IMR-90 (cell line): ENCODE results near the gene LAMTOR3. TPM values are rescaled to one million over a fixed set of nuclear protein-coding genes. Genes with fewer than 3 reads are reported as not detected.

Experiments
- ATAC-seq: fragments of 200-7000 bp; cut with Tn5 transposase; 2 replicates; pipeline ENCODE4 v1.9.1; 2020; ENCODE audit warnings: low read depth, mild to moderate bottlenecking, moderate library complexity
- BruUV-seq: library from RNA; stranded (reverse); fragments of 400-500 nt; replicated peaks from 2 replicates; lab custom pipeline; 2021; lab: Mats Ljungman, UMichigan
- CTCF ChIA-PET: fragments of 300-600 bp; formaldehyde crosslinking; extraction: SDS; loops from one replicate; lab custom pipeline; 2021; ENCODE audit warnings: antibody characterized with exemption; lab: Yijun Ruan, JAX
- POLR2A ChIA-PET: fragments of 300-600 bp; sonication (Branson Sonifier 250); formaldehyde crosslinking; loops from one replicate; lab custom pipeline; 2022; ENCODE audit warnings: antibody characterized with exemption; ENCODE audit not compliant: unreplicated experiment; lab: Charles Lee
- DNase-seq: peaks from one replicate; pipeline ENCODE4 v3.0.0; 2013
- H2AFZ ChIP-seq: replicated peaks from 2 replicates; pipeline ENCODE3; 2013; ENCODE audit warnings: low read length, mild to moderate bottlenecking; ENCODE audit not compliant: poor library complexity
- H2AK5ac ChIP-seq: 2 replicates; pipeline ENCODE4 v1.6.1; 2013; ENCODE audit warnings: low read depth, low read length, inconsistent platforms
- H2AK9ac ChIP-seq: replicated peaks from 2 replicates; pipeline ENCODE3; 2013; ENCODE audit warnings: mild to moderate bottlenecking, low read depth, low read length, moderate library complexity; ENCODE audit not compliant: poor library complexity
- H2BK120ac ChIP-seq: 2 replicates; pipeline ENCODE4 v1.6.1; 2013; ENCODE audit warnings: low read depth, low read length, inconsistent platforms
- H2BK15ac ChIP-seq: 3 replicates; pipeline ENCODE4 v1.6.1; 2013; ENCODE audit warnings: low read depth, low read length, inconsistent platforms
- H2BK20ac ChIP-seq: 2 replicates; pipeline ENCODE4 v1.6.1; 2013; ENCODE audit warnings: low read depth, mild to moderate bottlenecking, inconsistent platforms, low read length, moderate library complexity
- H2BK5ac ChIP-seq: 2 replicates; pipeline ENCODE4 v1.6.1; 2013; ENCODE audit warnings: mild to moderate bottlenecking, low read depth, low read length, inconsistent platforms; ENCODE audit not compliant: poor library complexity, severe bottlenecking
- H3K14ac ChIP-seq: replicated peaks from 2 replicates; pipeline ENCODE4 v1.6.1; 2013; ENCODE audit warnings: low read depth, low read length, inconsistent platforms
- H3K18ac ChIP-seq: 2 replicates; pipeline ENCODE4 v1.6.1; 2013; ENCODE audit warnings: low read depth, low read length, control low read depth
- H3K23ac ChIP-seq: 2 replicates; pipeline ENCODE4 v1.6.1; 2013; ENCODE audit warnings: low read depth, low read length, inconsistent platforms
- H3K27ac ChIP-seq: 2 replicates; pipeline ENCODE4 v1.5.1; 2013; ENCODE audit warnings: mild to moderate bottlenecking, control low read depth, low read length; ENCODE audit not compliant: insufficient read depth
- H3K27me3 ChIP-seq: 2 replicates; pipeline ENCODE4 v1.6.1; 2013; ENCODE audit warnings: low read length; ENCODE audit not compliant: control insufficient read depth, insufficient read depth
- H3K36me3 ChIP-seq: 2 replicates; pipeline ENCODE4 v1.6.1; 2013; ENCODE audit warnings: low read length, mixed read lengths; ENCODE audit not compliant: control insufficient read depth, insufficient read depth
- H3K4ac ChIP-seq: 2 replicates; pipeline ENCODE4 v1.6.1; 2013; ENCODE audit warnings: low read depth, low read length, inconsistent platforms
- H3K4me1 ChIP-seq: 2 replicates; pipeline ENCODE4 v1.6.1; 2013; ENCODE audit warnings: low read length, mixed read lengths; ENCODE audit not compliant: control insufficient read depth, insufficient read depth
- H3K4me2 ChIP-seq: 2 replicates; pipeline ENCODE4 v1.6.1; 2013; ENCODE audit warnings: low read depth, mild to moderate bottlenecking, control low read depth, low read length, moderate library complexity
- H3K4me3 ChIP-seq: 2 replicates; pipeline ENCODE4 v1.5.1; 2013; ENCODE audit warnings: low read depth, mild to moderate bottlenecking, control low read depth, low read length, moderate library complexity; ENCODE audit not compliant: insufficient read depth
- H3K56ac ChIP-seq: 2 replicates; pipeline ENCODE4 v1.6.1; 2013; ENCODE audit warnings: low read length, inconsistent platforms; ENCODE audit not compliant: insufficient read depth; ENCODE audit errors: extremely low read depth
- H3K79me1 ChIP-seq, 2 experiments: 2 replicates each; pipeline ENCODE4 v1.6.1; 2013; ENCODE audit warnings: low read length in 2 of 2, inconsistent platforms in 1 of 2, low read depth in 1 of 2
- H3K9ac ChIP-seq: 2 replicates; pipeline ENCODE4 v1.6.1; 2013; ENCODE audit warnings: low read depth, low read length, control low read depth
- H3K9me1 ChIP-seq: 2 replicates; pipeline ENCODE4 v1.6.1; 2013; ENCODE audit warnings: low read length, inconsistent platforms; ENCODE audit not compliant: insufficient read depth
- H3K9me3 ChIP-seq: 2 replicates; pipeline ENCODE4 v1.6.1; 2013; ENCODE audit warnings: low read length; ENCODE audit not compliant: control insufficient read depth, insufficient read depth
- H4K20me1 ChIP-seq: 2 replicates; pipeline ENCODE4 v1.6.1; 2013; ENCODE audit warnings: low read length, inconsistent platforms; ENCODE audit not compliant: insufficient read depth
- H4K5ac ChIP-seq: 2 replicates; pipeline ENCODE4 v1.6.1; 2013; ENCODE audit warnings: mild to moderate bottlenecking, low read depth, low read length, control low read depth
- H4K8ac ChIP-seq, 2 experiments: 2 replicates each; pipeline ENCODE4 v1.6.1; 2013; ENCODE audit warnings: low read depth in 2 of 2, low read length in 2 of 2, control low read depth in 1 of 2, inconsistent platforms in 1 of 2
- H4K91ac ChIP-seq: 2 replicates; pipeline ENCODE4 v1.6.1; 2013; ENCODE audit warnings: low read depth, low read length, inconsistent platforms; ENCODE audit not compliant: insufficient read depth
- POLR2A ChIP-seq: IDR thresholded peaks from 2 replicates; pipeline ENCODE4 v1.6.1; 2012; ENCODE audit warnings: mild to moderate bottlenecking, low read depth, low read length
- WGBS, 2 experiments: methylation state at CpG; one replicate each; pipeline versions ENCODE4 v1.1.5 to v1.1.7; 2013; ENCODE audit warnings: missing lambda C conversion rate in 2 of 2; ENCODE audit not compliant: insufficient read length in 1 of 2; ENCODE audit errors: extremely low coverage in 2 of 2; 5-methylcytosine and 5-hydroxymethylcytosine counted together
- dilution Hi-C: fragments of 300-500 bp; cut with HindIII; formaldehyde crosslinking; loops from one replicate; pipeline ENCODE4 v1.14.3; 2018; ENCODE audit warnings: low sequenced_read_pairs; ENCODE audit not compliant: unreplicated experiment
- in situ Hi-C: fragments of 300-500 bp; cut with MboI; formaldehyde crosslinking; loops from 3 replicates; pipeline ENCODE4 v1.14.3; 2019; ENCODE audit warnings: low sequenced_read_pairs, inconsistent platforms, mixed read lengths
- intact Hi-C: fragments of 100-400 bp; cut with micrococcal nuclease; formaldehyde crosslinking; loops from 2 replicates; pipeline ENCODE4 v1.10.0; 2022
- polyA plus RNA-seq, 3 experiments: library from polyadenylated mRNA; depleted of rRNA; stranded (reverse); fragments of >200 nt; gene quantifications; 2 replicates each; pipeline ENCODE4 v1.2.3, GENCODE V29; 2012; ENCODE audit warnings: low replicate concordance in 1 of 3
- total RNA-seq: library from RNA; depleted of rRNA; stranded (reverse); fragments of >200 nt; gene quantifications from 2 replicates; pipeline ENCODE4 v1.2.3, GENCODE V29; 2012
- TF ChIP-seq, protein P1 (sequence below): conservative IDR thresholded peaks from 2 replicates; pipeline ENCODE4 v1.5.1; 2012; ENCODE audit warnings: mild to moderate bottlenecking, low read depth, low read length, improper control_type of control experiment

Gene LAMTOR3
- total and polyA plus RNA-seq, 2 of the 4 experiments (the other 2 are of a cell fraction), result 28.6 to 35.7 TPM

- no peak overlapping the region for H2BK120ac ChIP-seq
- TF ChIP-seq, protein P1, sequence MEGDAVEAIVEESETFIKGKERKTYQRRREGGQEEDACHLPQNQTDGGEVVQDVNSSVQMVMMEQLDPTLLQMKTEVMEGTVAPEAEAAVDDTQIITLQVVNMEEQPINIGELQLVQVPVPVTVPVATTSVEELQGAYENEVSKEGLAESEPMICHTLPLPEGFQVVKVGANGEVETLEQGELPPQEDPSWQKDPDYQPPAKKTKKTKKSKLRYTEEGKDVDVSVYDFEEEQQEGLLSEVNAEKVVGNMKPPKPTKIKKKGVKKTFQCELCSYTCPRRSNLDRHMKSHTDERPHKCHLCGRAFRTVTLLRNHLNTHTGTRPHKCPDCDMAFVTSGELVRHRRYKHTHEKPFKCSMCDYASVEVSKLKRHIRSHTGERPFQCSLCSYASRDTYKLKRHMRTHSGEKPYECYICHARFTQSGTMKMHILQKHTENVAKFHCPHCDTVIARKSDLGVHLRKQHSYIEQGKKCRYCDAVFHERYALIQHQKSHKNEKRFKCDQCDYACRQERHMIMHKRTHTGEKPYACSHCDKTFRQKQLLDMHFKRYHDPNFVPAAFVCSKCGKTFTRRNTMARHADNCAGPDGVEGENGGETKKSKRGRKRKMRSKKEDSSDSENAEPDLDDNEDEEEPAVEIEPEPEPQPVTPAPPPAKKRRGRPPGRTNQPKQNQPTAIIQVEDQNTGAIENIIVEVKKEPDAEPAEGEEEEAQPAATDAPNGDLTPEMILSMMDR, result no peak
- no peak for TF ChIP-seq POLR2A
- H2AK5ac ChIP-seq, result no peak overlapping the region
- no peak overlapping the region for H3K23ac ChIP-seq
- dilution Hi-C loops, result no loop called here
- H3K9ac ChIP-seq, result no peak overlapping the region
- no peak overlapping the region for H2AFZ ChIP-seq
- no TSS peak for BruUV-seq
- POLR2A ChIA-PET, result no interaction called here
- no peak overlapping the region for H3K18ac ChIP-seq
- H2BK15ac ChIP-seq, result no peak overlapping the region
- DNase-seq (no peak), ATAC-seq (no peak)
- no peak overlapping the region for H2BK20ac ChIP-seq
- H3K9me1 ChIP-seq, result no peaks in the 10 kb centered on the region
- H4K91ac ChIP-seq, result no peak overlapping the region
- in situ Hi-C loops, result no loop called here
- no peak overlapping the region for H4K8ac ChIP-seq
- H3K4me2 ChIP-seq, result no peak overlapping the region
- H3K4me3 ChIP-seq, result no peak overlapping the region
- no peaks in the 10 kb centered on the region for H3K9me3 ChIP-seq
- H3K56ac ChIP-seq, result no peak overlapping the region
- no peak overlapping the region for H3K27ac ChIP-seq
- H2BK5ac ChIP-seq, result no peak overlapping the region
- H2AK9ac ChIP-seq, result no peak overlapping the region
- peaks cover 2% of the 10 kb centered on the region; the same call in 1 of the 2 replicates for H3K27me3 ChIP-seq
- H3K4me1 ChIP-seq, result no peaks in the 10 kb centered on the region
- no peak overlapping the region for H3K14ac ChIP-seq
- H3K79me1 ChIP-seq, result no peaks in the 10 kb centered on the region
- no peak overlapping the region for H4K5ac ChIP-seq
- no CpG with 5 or more reads among the region's 2 CpGs for WGBS, 2 experiments
- no peaks in the 10 kb centered on the region for H3K36me3 ChIP-seq
- intact Hi-C loops, result no loop called here
- H3K4ac ChIP-seq, result no peak overlapping the region
- no peaks in the 10 kb centered on the region for H4K20me1 ChIP-seq
- CTCF ChIA-PET, result no interaction called here
Measured at GRCh38 chr4:99845708-99846469, 48.3 kb downstream of the LAMTOR3 start.
